ENCODE measurements around the gene SLX9.

- TF ChIP-seq CTCF (IDR thresholded peaks at IDR 0.05 in 8 of 11, conservative IDR thresholded peaks at IDR 0.05 in 3 of 11) (no peak), POLR2A (IDR thresholded peaks at IDR 0.05) (no peak)
Measured at GRCh38 chr21:44969066-44969670, 29.3 kb downstream of the SLX9 start.
